GM13976 (cell line): ENCODE measurements around the gene SNX20.

Source experiments
- DNase-seq: peaks from one replicate; pipeline ENCODE4 v3.0.0; 2012; ENCODE audit warnings: low spot score
- CTCF ChIP-seq: IDR thresholded peaks from 2 replicates; pipeline ENCODE4 v1.5.1; 2012; ENCODE audit warnings: borderline replicate concordance, mild to moderate bottlenecking; ENCODE audit not compliant: insufficient read depth; ENCODE audit errors: extremely low read depth, missing control alignments, control extremely low read depth
- in situ Hi-C: fragments of 300-500 bp; cut with MboI; formaldehyde crosslinking; loops from one replicate; pipeline ENCODE4 v1.12.0; 2022; ENCODE audit warnings: low sequenced_read_pairs, mixed read lengths, inconsistent platforms; ENCODE audit not compliant: unreplicated experiment

The SNX20 gene

GRCh38 chr16:50636753-50637374 lies 44.2 kb downstream of the SNX20 start:
- in situ Hi-C loops: no loop called here
- TF ChIP-seq CTCF: no peak
- DNase-seq: no peak

GRCh38 chr16:50635505-50636392 lies 45.4 kb downstream of the SNX20 start:
- TF ChIP-seq CTCF: no peak
- in situ Hi-C loops: no loop called here
- DNase-seq: no peak

DNA sequence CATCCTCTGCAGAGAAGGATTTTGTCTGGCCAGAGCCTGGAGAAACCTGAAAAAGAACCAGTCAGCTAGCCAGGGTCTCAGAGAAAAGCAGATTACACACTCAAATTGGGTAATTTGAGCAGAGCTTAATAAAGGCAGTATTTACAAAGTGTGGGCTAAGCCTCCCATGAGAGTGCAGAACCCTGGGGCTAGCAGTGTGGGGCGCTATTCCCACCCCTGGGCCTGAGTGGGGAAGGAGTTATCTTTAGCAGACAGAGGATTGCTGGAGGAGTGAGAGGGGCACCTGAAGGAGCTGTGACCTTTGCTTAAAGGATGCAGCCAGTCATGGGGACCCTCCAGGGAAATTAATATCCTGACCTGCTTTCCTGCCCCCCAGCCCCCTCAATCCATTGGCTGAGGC lies 46.2 kb downstream of the SNX20 start:
- DNase-seq: no peak
- no peak for TF ChIP-seq CTCF
- in situ Hi-C loops: no loop called here

GRCh38 chr16:50634090-50634489 lies 47.0 kb downstream of the SNX20 start:
- no peak for DNase-seq
- TF ChIP-seq CTCF: no peak
- in situ Hi-C loops: no loop called here

- in situ Hi-C loops: no loop called here
- DNase-seq: no peak
- no peak for TF ChIP-seq CTCF
These were observed 47.9 kb downstream of the SNX20 start for GRCh38 chr16:50632927-50633800.

DNA sequence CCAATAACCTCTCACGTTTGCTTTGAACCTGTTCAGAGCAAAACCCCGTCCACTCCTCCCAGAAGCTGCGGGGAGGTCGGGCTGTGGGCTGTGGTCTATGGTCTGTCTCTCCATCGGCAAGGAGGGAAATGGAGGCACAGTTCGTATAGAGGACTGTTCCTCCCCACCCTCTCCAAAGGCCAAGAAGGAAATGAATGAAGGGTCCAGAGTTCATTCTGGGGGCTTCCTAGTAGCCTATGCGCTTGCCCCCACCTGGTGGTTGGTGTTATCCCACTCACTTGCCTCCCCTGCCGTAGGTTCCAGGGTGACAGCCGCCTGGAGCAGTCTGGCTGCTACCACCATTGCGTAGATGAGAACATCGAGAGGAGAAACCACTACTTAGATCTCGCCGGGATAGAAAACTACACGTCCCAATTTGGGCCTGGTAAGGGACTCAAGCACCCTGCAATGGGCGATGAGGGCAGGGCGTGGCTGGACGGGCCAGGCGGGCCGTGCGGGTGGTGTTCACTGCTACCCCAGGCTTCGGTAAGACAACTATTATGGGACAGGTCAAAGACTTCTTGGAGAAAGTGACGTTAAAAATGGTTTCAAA lies 49.0 kb downstream of the SNX20 start:
- in situ Hi-C loops: no loop called here
- no peak for DNase-seq
- TF ChIP-seq CTCF: no peak
